SK-N-SH (cell line): ENCODE data around the gene CDK15.

ENCODE experiments used
- CTCF ChIP-seq: fragments of 200-600 bp; sonication (generic); IDR thresholded peaks from 2 replicates; pipeline ENCODE4 v1.6.1; 2017; ENCODE audit warnings: antibody characterized with exemption, mild to moderate bottlenecking, moderate library complexity
- EP300 ChIP-seq, 2 experiments: IDR thresholded peaks; 2 replicates each; pipeline versions ENCODE4 v1.4.0 to v1.6.1; 2012; ENCODE audit warnings: borderline replicate concordance in 1 of 2, low read depth in 1 of 2, low read length in 1 of 2
- EZH2phosphoT487 ChIP-seq: fragments of 200-600 bp; sonication (generic); IDR thresholded peaks from 2 replicates; pipeline ENCODE4 v1.6.1; 2017; ENCODE audit warnings: low read depth, mixed run types, mild to moderate bottlenecking, antibody characterized with exemption, moderate library complexity, borderline replicate concordance
- FOSL2 ChIP-seq: IDR thresholded peaks from 2 replicates; pipeline ENCODE4 v1.4.0; 2012; ENCODE audit warnings: low read depth, mild to moderate bottlenecking, moderate library complexity, borderline replicate concordance
- FOXM1 ChIP-seq: IDR thresholded peaks from 2 replicates; pipeline ENCODE4 v1.4.0; 2012; ENCODE audit warnings: low read depth, mild to moderate bottlenecking
- MEF2A ChIP-seq: IDR thresholded peaks from 2 replicates; pipeline ENCODE4 v1.4.0; 2012; ENCODE audit warnings: low read depth, borderline replicate concordance
- NFIC ChIP-seq: IDR thresholded peaks from 2 replicates; pipeline ENCODE4 v1.4.0; 2012; ENCODE audit warnings: borderline replicate concordance
- POLR2AphosphoS5 ChIP-seq: IDR thresholded peaks from 2 replicates; pipeline ENCODE4 v1.6.1; 2012; ENCODE audit warnings: low read depth, low read length
- RAD21 ChIP-seq: IDR thresholded peaks from 2 replicates; pipeline ENCODE4 v1.6.1; 2012; ENCODE audit warnings: mild to moderate bottlenecking, low read length
- RFX5 ChIP-seq: IDR thresholded peaks from 2 replicates; pipeline ENCODE4 v1.6.1; 2012; ENCODE audit warnings: mild to moderate bottlenecking, improper control_type of control experiment, low read length
- SIN3A ChIP-seq: IDR thresholded peaks from 2 replicates; pipeline ENCODE4 v1.6.1; 2012; ENCODE audit warnings: low read depth, mild to moderate bottlenecking, low read length, moderate library complexity, borderline replicate concordance
- TAF1 ChIP-seq: IDR thresholded peaks from 2 replicates; pipeline ENCODE4 v1.6.1; 2012; ENCODE audit warnings: low read depth, mild to moderate bottlenecking, low read length, moderate library complexity, borderline replicate concordance
- USF2 ChIP-seq: fragments of 150-350 bp; IDR thresholded peaks from 2 replicates; pipeline ENCODE4 v1.6.1; 2017; ENCODE audit warnings: antibody characterized with exemption, low read length, low read depth, borderline replicate concordance

- TF ChIP-seq TAF1 (no peak), CTCF (no peak), USF2 (no peak), RFX5 (no peak), RAD21 (no peak), FOSL2 (no peak), MEF2A (no peak), SIN3A (no peak), FOXM1 (no peak), EP300 (IDR thresholded peaks at IDR 0.05; ENCODE audit: borderline replicate concordance in 1 of 2, low read depth in 1 of 2, low read length in 1 of 2) (no peak), NFIC (no peak), EZH2phosphoT487 (no peak), POLR2AphosphoS5 (no peak)
Measured at GRCh38 chr2:201824212-201824611, 17.9 kb downstream of the CDK15 start.
